GM19372 (cell line): ENCODE measurements around the gene PTTG1IP.

Experiments
- ATAC-seq: cut with Tn5 transposase; IDR thresholded peaks from one replicate; pipeline ENCODE4 v1.9.1; 2021; ENCODE audit warnings: mild to moderate bottlenecking, low read depth, moderate library complexity; ENCODE audit not compliant: unreplicated experiment

The PTTG1IP gene

DNA sequence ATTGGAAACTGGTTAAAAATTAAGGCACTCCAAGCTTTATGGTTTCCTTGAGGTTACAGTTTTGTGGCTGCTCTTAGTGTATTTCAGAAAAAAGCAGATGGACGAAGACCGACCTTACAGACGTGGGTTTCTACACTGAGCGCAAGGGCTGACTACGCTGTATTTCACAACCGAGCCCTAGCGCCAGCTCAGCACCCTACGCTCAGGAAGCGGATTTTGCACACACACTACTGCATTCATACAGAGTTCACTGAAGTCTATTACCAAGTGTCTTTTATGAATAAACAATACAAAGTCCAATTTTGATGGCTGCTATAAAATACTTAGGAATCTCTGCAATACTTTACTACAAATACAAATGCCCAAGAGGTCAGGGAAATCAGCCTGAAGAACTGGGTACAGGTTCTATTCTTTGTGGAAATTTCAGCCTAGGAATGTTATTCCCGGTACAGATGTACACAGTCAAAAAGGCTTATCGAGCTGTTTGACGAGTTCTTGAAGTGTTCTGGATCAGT is 23.8 kb downstream of the PTTG1IP start:
- no peak for ATAC-seq

- ATAC-seq = no peak
These were observed 24.5 kb downstream of the PTTG1IP start for GRCh38 chr21:44848821-44849521.

- no peak for ATAC-seq
These were observed 26.0 kb downstream of the PTTG1IP start for GRCh38 chr21:44847261-44848056.

DNA sequence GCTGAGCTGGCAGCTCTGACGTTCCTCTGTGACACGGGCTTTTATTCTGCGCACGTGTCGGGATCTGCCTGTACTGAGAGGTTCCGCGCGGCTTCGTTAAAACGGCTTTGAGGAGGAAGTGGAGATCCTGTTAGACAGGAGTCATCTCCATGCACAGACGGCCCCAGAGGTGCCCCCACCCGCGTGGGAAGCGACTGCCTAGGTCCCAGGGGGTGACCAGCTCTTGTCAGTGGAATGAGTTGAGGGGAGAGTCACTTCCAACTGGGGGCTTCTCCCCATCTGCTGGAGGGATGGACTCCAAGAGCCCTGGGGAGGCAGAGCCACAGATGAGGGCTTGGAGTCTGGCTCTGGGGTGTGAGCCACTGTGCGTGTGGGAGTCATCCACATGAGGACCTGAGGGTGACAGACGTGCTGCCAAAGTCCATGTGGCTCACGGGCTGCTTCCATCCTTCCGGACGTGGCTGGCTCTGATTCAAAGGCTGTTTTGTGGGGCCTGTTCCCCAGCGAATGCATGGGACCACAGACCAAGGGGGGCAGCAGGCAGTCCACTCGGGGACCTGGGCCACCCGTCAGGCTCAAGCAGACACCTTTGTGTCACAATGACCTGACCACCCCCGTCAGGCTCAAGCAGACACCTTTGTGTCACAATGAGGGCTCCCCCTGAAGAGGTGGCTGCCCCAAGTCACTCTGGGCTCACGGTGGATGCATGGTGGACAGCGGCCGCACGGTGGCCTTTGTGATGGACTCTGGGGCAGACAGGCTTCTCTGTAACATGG is 26.8 kb downstream of the PTTG1IP start:
- ATAC-seq = no peak

DNA sequence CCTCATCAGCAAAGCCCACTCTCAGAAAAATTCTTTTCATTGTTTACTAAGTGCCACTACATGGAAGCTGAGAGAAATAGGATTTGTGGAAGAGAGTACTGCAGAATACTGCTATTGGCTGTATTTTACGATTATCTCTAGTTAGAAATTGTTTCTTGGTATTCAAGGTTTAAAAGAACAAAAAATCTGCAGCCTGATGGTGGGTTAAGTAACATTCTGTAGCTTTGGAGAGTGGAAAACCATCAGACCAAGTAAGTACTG is 27.3 kb downstream of the PTTG1IP start:
- no peak for ATAC-seq

GRCh38 chr21:44845418-44846223 is 27.9 kb downstream of the PTTG1IP start:
- no peak for ATAC-seq

GRCh38 chr21:44844256-44844655 is 29.2 kb downstream of the PTTG1IP start:
- ATAC-seq = no peak

GRCh38 chr21:44842721-44843445 is 30.6 kb downstream of the PTTG1IP start:
- ATAC-seq = no peak

- ATAC-seq = no peak
These were observed 31.4 kb downstream of the PTTG1IP start for GRCh38 chr21:44842087-44842486.

DNA sequence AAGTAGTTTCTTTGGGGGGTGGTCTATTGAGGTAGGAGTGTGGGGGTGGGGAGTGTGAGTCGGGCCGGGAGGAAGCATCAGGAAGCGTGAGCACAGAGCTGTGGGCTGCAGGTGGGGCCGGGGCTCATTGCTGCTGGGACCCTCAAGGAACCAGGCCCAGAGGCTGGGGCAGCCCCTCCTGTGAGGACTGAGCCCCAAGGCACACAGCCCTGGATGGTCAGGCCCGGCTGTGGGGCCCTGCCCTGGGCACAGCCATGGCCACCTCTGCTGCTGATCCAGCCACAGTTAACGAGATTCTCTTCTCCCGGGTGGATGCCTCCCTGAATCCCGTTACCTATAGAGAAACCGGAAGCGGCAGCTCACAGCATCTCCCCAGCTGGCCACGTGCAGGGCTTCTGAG is 32.7 kb downstream of the PTTG1IP start:
- no peak for ATAC-seq

DNA sequence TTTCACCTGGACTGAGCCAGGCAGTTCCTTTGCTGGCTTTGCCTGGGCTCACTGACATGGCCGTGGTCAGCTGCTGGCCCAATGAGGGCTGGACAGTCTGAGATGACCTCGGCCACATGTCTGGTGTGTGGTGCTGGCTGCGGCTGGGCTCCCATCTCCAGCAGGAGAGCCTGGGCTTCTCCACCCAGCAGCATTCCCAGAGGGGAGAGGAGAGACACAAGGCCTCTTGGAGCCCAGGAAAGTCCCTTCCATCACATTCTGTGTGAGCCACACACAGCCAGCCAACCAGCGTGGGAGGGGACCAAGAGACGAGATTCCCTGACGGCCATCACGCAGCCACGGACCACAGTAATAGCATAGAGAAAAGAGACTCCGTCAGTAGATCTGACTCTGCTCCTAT is 34.5 kb downstream of the PTTG1IP start:
- no peak for ATAC-seq

- ATAC-seq = no peak
These were observed 35.2 kb downstream of the PTTG1IP start for GRCh38 chr21:44838039-44838895.

DNA sequence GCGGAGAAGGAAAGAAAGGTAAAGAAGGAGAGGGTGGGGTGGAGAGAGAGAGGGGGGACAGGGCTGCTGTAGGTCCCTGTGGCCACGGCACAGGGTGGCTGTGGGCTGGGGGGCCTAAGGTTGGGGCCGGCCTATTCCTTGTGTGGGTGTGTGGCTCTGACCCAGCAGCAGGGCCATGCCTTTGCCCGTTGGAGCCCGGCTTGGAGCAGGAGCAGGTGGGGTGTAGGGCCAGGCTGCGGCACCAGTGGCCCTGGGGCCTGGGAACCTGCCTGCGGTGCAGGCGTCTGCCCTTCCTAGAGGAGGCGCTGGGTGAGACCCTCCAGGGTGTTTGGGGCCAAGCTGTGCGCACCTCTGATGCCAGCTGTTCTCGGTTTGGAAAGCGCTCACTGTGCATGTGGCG is 36.0 kb downstream of the PTTG1IP start:
- ATAC-seq = no peak

DNA sequence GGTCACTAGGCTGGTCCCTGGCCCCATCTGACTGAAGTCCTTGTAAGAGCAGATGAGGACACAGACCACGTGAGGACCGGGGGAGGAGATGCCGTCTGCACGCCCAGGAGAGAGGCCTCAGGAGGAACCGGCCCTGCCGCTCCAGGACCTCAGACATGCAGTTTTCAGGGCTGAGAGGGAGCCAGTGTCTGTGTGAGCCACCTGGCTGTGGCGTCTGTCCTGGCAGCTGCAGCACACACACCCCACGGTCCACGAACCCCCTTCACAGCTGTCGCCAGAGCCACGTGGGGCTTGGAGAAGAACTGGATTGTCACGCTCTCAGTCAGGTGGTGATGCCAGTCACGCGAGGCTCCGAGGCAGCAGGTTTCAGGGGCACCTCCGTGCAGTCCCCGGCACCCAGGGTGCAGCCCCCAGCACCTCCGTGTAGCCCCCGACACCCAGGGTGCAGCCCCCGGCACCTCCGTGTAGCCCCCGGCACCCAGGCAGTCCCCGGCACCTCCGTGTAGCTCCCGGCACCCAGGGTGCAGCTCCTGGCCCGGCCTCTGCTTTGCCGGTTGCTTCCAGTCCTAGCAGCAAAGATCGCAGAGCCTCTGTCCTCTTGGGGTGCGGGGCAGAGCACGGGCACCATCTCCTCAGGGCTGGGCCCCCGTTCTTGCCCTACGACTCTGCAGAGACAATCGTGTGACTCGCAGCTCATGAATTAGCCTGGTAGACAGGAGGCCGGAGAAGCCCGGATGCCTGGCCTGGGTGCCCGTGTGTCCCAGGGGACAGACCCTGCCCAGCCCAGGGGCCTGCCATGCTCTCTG is 36.6 kb downstream of the PTTG1IP start:
- ATAC-seq = no peak

DNA sequence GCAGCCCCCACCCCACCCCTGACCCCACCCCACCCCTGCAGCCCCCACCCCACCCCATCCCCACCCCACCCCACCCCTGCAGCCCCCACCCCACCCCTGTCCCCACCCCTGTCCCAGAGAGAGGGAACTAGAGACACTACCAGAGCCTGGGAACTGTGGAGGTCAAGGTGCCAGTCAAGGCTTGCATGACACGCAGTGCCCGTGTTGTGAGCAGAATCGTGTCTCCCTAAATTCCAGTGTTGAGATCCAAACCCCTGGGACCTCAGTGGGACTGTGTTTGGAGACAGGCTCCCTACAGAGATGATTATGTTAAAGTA is 37.2 kb downstream of the PTTG1IP start:
- ATAC-seq = no peak

DNA sequence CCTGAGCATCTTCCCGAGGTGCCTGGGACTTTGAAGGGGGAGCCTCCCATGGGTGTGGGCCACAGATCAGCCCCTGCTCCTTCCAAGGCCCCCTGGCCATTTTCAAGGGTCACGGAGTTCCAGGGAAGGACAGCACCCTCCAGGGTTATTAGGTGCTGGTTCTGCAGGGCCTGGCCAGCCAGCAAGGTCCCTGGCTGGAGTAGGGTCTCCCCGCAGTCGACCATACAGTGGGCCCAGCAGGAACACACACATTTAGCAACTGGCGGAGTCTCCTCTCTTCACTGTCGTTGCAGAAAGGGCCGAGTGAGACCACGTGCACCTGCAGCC is 37.9 kb downstream of the PTTG1IP start:
- no peak for ATAC-seq

DNA sequence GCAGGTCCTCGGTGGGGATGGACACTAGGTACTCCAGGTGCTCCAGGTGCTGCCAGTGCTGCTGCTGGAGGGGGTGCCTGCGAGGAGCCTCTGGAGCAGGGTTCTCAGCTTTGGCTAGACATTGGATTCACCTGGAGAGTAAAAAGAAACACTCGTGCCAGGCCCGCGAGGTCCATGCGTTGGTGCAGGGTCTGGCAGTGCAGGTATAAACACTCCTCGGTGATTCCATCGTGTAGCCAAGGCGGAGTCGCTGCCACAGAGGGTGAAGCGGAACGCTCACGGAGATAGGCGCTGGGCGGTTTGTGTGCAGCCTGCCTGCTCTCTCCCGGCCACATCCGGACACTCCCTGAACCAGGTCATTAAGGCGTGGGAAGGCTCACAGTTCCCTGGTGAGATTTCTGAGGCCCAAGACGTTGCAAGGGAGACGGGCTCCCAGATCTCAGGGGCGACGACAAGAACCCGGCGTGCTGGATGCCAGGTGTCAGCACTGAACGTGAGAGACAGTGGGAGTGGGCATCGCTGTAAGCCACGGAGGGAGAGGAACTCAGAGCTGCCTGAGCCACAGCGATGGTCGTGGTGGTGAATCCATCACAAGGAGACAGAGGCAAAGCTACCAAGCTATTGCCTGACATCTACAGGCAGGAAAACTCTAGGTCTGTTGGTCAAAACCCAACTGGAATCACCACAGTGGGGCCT is 38.4 kb downstream of the PTTG1IP start:
- ATAC-seq = no peak
